ENCODE measurements around the gene FOXP1.

The FOXP1 gene

DNA sequence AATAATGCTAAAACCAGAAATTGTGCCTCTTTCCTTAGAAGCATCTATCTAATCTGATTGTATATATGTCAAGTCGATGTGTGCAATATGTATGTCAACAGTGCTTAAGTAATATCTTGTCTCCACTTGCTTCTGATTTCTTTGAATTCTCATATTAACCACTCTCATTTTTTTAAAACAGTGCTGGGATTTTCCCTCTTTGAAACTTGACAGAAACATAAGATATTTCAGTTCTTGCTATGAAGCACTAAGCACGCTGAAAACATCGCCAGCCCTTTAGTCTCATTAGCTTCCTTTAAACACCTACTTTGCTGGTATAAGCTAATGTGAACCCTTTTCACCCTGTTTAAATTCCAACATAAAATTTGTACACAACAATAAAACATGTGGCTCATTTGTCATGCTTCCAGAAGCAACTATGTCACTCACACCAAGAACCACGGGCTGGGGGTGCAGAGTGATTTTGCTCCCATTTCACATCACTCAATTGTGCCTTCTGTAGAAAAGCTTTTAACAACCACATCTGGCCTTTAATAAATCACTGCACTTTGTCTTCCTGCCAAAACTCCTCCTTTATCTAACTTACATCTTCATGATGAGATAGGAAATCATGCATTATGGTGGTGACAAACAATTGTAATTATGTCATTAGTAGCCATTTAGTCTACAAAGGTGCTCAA, 185.2 kb downstream of the FOXP1 start:
- no peak for DNase-seq (ENCODE audit: low read depth)

DNA sequence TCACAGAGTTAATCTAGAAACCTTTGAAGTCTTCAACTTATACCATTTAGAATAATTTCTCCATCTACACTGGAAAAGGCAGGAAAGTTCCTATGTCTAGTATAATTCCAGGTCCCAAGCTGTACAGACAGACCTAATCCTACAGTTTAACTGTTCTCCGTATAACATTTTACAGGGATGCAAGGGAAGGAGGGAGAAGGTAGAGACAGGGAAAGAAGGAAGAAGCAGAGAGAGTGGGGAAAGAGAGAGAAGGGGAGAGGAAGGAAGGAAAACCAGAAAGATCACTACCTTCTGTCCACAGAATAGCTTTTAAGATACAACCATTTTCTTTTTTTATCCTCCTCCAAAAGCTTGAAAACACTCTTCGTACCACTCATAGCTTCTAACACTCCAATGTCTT, 185.8 kb downstream of the FOXP1 start:
- DNase-seq (ENCODE audit: low read depth), result no peak

DNA sequence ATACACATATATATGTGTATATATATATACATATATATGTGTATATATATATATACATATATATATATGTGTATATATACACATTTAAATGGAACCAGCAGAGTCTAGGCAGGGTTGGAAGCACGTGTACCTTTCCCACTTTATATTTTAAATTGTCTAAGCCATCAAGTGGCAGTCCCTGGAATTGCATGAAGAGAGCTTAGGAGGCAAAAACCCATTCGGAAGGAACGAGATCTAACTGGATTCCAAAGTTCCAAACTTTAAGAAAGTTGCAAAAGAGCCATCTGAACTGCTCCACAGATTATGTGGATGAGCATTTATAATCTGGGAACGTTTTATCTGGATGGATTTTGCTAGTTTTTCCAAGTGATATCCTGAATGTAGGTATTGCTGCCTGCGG, 186.5 kb downstream of the FOXP1 start:
- no peak for DNase-seq (ENCODE audit: low read depth)

DNA sequence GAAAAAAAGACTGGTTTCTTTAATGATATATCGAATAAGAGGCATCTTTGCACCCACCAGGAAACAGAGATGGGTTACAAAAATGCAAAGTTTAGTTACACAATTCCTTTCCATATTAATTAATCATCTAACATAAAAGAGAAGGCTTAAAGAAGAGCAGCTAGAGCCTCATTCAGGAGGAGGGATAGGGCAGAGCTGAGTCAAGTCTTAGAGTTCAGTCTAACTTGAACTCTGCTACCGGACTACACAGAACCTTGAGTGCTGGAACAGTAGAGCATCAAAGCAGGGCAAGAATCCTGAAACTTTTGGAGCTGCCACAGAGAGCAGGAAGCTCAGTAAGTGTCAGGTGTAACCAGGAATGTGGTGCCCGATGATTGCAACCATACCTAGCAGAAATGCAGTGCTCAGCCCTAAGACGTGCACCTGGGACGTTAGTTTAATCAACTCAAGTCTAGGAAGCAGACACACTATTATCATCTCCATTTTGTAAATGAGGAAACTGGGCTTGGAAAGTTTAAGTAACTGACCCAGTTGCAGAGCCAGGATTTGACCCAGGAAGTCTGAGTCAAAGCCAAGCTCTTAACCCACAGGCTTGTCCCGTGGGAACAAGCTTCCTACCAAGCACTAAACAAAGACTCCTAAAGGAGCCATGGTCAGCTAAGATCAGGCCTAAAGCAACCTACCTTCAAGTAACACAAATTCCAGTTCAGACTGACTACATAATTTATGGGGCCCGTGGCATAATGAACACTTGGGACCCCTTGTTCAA, 187.4 kb downstream of the FOXP1 start:
- no peak for DNase-seq (ENCODE audit: low read depth)

DNA sequence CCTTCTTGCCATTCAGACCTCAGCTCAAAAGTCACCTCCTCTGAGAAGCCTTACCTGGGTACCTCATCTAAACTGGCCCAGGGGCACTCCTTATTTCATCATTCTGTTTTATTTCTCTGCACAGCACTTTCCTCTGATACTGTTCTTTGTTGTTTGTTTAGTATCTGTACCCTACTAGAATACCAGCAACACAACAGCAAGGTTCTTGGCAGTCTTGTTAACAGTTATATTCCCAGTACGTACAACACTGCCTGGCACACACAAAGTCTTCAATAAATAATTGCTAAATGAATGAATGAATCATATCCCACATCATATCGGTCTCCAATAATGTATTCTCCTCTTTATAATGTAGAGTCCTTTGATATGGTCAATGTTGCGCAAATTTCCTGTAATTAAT, 188.1 kb downstream of the FOXP1 start:
- no peak for DNase-seq (ENCODE audit: low read depth)

DNA sequence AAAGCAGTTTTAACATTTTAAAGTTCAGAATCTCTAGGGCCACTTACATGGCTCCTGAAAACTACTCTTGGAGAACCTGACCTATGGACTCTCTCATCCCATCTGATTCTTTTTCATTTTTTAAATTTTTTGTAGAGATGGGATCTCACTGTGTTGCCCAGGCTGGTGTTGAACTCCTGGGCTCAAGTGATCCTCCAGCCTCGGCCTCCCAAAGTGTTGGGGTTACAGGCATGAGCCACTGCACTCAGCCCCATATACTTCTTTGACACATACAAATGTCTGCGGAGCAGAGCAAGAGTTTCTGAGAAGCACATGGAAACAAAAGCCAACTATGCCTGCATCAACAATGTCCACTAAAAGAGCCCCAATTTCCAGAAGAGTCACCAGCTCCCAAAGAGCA, 189.8 kb downstream of the FOXP1 start:
- DNase-seq (ENCODE audit: low read depth), result no peak

DNA sequence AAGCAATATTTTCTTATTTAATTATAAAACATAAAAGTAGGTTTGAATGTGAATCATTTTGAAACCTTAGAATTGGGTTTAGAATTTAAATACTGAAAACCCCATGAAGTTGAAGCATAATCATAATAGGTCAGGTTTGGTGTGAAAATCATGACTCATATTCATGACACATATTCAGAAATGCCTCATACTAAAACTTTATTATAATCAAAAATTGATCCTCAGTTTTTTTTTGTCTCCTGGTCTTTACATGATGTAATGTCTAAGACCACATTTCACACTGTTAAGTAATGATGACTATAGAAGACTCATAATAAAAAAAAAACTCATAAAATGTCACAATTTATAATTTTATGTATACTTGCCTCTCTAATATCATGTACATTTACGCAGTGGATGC, 190.4 kb downstream of the FOXP1 start:
- DNase-seq (ENCODE audit: low read depth), result no peak

DNA sequence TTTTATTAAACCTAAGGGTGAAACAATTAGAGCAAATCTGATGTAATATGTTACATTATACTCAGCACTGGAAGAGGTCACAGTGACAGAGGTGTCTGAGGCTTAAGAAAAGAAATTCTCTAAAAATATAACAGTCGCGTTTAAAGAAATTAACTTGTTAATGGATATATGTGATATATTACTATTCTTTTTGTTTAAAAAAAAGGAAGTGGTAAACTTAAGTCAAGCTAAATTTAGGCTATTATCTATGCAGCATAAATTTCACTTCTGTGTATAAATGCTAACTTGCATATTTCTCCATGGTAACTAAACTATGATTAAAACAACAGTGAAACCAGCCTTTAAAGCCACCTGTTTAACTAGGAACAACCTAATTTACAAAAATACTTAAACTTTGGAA, 191.3 kb downstream of the FOXP1 start:
- DNase-seq (ENCODE audit: low read depth), result no peak

DNA sequence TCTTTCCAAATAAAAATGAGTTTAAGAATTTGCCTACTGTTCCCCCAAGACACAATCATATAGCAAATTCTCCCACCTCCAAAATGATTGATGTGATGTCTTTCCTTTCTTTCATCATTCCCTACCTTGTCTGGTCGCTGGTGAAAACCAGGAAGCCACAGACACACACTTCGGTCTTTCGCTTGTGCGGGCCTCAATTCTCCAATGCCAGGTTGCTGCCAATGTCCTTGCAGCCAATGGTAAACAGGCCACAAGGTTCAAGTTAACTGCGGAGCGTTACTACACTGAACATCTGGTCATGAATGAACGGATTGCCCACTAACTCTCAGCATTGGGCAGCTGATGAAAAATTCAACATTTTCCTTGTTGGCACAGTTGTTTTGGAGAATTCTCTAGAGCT, 192.2 kb downstream of the FOXP1 start:
- DNase-seq (ENCODE audit: low read depth), result no peak

DNA sequence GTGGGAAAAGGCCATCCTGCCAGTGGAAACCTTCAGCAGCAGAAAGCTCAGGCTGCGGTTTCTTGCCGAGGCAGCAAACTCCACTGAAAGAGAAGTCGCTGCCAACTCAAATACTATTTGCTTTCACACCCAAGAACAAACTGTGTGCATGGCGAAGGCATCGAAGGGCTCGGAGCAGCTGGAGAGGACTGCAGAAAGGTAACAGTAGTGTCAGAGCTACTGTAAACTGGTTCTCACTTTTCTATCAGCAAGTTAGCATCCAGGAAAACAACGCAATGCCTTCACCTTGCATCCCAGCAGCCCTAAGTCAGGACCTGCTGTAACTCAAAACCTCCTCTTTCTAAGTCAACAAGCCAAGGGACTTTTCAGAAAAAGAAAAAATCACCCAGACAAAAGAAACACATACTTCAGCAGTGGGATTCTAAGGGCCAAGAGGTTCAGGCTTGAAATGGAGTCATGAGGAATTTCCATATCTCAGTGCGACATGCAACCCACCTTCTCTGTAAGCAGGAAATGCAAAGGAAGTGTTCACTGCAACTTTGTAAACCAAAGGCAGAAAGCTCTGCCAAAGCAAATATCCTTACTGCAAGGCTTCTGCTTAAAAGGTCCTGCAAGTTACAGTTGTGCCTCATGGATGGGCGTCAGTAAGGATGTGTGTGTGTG, 193.5 kb downstream of the FOXP1 start:
- DNase-seq (ENCODE audit: low read depth), result no peak

DNA sequence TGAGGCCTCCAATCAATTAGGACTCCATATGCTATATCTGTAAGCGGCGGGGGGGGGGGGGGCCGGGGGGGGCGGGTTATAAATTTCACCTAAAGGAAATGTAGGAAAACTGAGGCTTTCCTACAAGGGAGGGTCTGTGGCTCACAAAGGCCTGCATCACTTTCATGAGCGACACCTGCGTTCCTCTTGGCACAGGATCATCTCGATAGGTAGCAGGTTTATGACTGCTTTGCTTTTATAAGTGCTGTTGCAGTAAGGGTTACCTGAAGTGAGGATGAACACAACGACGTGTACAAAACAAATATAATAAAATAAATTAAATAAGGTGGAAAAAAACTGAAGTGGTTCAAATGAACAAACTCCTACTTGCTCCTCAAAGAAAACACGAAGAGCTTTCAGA, 194.3 kb downstream of the FOXP1 start:
- DNase-seq (ENCODE audit: low read depth), result no peak

DNA sequence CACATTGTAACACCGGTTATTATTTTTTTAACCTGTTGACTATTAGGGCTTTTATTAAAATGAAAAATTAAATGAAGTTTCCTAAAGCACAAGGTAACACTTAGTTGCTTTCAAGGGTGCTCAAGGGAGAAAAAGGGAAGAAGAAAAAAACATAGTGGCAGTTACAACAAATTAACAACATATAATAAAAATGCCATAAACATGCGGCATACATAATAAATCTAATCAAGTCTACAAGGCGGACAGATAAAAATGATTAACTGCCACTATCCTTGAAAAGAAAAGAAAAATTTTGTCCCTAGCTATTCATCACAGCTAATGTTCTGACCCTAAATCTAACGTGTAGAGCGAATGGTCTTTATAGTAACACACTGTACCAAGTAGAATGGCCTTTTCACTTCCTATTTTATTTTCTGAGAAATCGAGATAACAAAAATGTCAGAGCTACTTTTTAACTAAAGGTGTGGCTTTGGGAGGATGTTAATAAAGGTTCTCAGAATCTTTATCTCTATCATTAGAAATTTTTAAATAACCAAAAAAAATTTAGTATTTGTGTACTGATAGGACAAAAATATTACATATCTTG, 194.9 kb downstream of the FOXP1 start:
- DNase-seq (ENCODE audit: low read depth), result no peak

DNA sequence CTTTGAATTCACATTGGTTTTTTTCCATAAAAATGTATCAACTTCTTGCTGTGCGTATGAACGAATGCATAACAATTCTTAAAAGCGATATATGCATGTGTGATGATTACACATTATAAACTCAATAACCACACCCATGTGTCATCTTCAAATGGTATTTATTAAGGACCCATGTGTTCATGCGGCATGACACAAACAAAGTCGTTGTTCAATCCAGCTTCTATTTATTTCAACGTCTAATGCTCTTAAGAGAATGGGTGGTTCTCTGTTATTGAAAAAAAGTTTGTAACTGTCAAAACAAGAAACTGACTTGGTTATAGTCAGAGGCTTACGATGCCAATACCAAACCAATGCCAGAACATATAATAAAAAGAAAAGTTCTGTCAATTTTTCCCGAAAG, 195.9 kb downstream of the FOXP1 start:
- DNase-seq (ENCODE audit: low read depth), result no peak

DNA sequence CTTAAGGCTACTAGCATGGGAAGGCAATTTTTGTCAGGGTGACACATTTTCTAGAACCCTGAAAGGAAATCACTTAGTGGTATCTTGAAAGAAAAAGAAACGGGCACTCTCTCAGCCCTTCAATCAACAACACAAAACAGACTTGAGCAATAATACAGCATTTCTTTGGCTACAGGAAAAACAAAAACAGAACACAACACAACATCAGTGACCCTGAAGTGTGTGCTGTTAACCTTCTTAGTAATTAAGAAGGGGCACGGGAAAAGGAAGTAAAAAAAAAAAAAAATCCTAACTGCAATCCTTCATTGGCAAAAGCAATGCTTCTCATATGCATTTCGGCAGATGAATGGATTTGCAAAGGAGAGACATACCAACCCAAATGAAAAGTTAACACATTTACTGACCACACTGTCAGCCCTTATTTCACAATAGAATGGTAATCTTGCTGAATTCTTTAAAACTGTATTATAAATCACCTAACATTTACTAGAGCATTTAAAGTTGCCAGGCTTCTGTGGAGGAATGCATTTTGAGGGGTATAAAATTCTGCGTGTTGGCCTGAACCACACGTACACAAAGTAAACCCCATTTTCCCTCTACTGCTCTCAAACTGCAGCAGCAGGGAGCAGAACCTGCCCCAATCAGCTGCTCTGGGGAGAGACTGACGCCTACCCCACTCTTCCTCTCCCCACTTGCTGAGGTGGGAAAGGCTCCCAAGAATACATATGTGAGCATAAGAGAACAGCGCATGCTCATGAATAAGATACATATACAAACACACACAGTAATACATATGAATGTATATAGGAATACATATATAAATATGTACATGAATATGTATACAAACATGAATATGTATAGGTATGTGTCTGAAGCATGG, 198.5 kb downstream of the FOXP1 start:
- no peak for DNase-seq (ENCODE audit: low read depth)

DNA sequence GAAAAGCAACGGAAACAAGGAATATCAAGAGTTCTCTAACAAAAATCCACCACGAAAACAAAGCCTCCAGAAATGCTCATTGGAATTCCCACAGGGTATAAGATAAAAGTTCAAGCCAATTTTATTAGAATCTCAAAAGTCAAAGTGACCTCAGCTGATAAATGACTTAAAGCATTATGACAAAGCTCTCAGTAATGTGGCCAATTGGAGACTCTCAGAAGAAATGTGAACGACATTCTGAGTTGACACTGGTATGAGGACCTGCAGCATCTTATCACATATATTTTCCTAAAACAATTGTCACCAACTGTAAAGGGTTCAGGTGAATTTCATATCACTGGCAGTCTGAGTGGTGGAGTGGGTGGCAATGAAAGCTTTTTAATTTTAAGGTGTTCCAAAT, 199.1 kb downstream of the FOXP1 start:
- DNase-seq (ENCODE audit: low read depth), result no peak

DNA sequence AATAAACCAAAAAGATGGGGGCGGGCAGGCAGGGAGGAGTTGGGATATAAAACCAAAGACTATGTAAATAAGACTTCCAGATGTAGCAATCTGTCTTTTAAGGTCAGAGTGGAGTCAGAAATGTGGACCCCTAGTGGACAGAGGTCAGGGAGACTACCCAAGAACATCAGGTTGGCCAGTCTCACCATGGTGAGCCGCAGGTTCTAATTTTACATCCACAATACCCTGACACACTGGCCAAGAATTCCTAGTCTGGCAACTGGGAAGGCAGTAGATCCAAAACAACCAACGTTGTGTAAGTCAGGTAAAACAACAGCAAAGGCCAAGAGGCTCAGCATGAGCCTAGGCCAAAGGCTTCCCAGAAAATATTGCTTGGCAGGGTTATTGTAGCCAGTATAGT, 203.4 kb downstream of the FOXP1 start:
- DNase-seq (ENCODE audit: low read depth), result no peak

DNA sequence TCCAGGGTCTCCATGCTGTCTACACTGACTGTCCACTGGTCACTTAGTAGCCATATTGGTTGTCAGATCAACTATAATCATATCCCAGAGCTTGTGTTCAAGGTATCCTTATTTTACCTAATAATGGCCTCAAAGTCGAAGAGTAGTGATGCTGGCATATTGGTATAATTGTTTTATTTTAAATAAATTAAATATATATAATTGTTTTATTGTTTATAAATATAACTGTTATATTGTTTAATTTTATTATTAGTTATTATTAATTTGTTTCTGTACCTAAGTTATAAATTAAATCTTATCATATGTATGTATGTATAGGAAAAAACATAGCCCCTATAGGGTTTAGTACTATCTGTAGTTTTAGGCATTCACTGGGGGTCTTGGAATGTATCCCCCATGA, 205.0 kb downstream of the FOXP1 start:
- DNase-seq (ENCODE audit: low read depth), result no peak

DNA sequence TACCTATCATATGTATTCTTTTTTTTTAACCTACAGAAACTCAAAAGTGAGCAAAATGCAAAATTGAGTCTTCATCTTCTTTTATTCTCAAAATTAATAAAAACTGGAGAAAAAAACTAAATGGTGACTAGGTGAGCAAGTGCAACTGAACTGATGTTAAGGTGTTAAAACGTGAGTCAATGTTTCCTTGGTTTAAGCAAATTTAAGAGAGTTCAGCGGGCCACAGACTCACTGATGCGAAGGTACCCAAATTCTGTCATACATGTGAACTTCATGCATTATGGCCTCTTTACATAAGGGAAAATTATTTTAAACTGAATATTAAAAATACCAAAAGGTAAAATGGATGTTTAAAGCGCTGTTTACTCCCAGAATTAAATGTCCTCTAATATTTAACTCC, 206.6 kb downstream of the FOXP1 start:
- no peak for DNase-seq (ENCODE audit: low read depth)

DNA sequence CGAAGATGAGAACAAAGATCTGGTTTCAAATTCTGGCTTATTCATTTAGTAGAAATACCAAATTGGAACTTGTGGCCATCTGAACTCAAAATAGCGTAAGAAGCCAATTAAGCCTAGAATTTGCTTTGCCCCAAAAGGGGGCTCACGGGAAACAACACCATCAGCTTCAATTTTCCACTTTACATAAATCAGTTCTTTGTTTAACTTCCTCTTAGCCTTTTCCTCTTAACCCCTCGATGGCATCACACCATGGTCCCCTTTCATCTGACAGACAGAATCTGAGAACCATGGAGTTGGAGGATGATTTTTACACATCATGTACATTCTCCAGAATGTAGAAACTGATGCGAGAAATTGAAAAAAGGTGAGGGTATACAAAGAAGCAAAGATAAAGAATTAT, 207.0 kb downstream of the FOXP1 start:
- no peak for DNase-seq (ENCODE audit: low read depth)

DNA sequence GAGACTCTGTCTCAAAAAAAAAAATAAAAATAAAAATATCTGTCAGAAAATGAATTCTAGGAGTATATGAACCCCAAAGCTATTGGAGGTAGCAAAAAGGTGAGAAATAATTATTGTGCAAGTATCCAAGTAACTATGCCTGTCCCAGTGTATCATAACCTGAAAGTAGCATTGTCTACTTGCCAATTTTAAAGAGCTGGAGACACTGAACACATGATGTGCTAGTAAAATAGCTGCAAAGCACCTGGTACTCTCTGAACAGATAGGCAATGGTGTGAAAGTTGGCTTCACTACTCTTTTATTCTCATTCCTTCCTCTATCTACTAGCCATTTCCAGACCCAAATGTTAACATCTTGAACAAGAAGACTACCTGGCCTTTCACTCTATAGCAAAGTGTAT, 208.9 kb downstream of the FOXP1 start:
- no peak for DNase-seq (ENCODE audit: low read depth)

DNA sequence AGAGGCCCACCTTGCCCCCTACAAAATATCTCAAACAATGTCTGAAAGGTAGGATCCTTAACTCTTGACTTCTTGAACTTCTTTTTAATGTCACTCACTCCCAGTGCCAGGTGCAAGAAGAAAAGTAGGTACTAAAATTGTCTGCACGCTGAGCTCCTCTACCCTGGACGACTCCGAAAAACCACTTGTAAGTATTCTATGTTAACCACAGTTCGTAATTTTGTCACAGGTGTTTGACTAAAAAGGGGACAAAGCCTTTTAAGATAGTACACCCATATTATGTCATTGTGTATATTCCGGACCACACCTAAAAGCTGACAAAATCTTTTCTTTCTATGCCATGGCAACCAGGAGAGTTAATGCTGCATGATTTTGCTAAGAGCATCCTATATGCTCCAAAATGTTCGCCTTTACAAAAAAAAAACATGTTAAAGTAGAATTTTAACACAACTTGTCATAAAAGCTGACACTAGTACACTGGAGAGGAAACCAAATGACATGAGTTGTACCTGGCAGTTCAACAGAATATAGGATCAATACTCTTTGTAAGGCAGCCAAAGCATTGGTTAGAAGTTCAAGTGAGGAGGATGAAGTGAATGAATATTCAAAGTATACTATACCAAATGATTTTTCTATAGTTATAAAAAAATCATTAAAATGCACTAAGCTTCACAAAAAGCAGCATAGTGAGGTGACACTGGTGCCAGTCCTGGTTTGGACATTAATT, 210.5 kb downstream of the FOXP1 start:
- DNase-seq (ENCODE audit: low read depth), result no peak

Data from stimulated activated CD8-positive, alpha-beta memory T cell treated with anti-CD3 and anti-CD28 coated beads, Interleukin-12 subunit alpha, Interleukin-12 subunit beta, amount 100 ng/mL, for 4 hours (primary cell).